ENCODE data around the gene BNC2.

BNC2 gene

DNA sequence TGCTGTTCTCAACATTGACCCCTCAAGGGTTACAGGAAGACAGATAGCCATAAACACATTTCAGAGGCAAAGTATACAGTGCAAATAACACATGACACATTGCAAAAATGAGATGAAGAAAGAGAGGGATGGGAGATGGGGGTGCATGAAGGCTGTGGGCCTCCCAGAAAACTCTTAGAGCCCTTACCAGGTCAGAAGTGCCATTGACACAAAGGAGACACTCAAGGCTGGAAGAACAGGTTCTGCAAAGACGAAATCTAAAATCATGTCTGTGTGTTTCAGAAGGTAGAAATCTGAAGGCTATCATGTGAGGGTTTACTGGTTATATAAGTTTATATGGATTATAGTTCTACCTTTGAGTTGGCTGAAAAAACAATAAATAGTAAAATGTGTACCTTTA, 318.8 kb downstream of the BNC2 start:
- TF ChIP-seq GABPA (IDR thresholded peaks at IDR 0.05; ENCODE audit: low read depth), result no peak
- TF ChIP-seq, protein P1, sequence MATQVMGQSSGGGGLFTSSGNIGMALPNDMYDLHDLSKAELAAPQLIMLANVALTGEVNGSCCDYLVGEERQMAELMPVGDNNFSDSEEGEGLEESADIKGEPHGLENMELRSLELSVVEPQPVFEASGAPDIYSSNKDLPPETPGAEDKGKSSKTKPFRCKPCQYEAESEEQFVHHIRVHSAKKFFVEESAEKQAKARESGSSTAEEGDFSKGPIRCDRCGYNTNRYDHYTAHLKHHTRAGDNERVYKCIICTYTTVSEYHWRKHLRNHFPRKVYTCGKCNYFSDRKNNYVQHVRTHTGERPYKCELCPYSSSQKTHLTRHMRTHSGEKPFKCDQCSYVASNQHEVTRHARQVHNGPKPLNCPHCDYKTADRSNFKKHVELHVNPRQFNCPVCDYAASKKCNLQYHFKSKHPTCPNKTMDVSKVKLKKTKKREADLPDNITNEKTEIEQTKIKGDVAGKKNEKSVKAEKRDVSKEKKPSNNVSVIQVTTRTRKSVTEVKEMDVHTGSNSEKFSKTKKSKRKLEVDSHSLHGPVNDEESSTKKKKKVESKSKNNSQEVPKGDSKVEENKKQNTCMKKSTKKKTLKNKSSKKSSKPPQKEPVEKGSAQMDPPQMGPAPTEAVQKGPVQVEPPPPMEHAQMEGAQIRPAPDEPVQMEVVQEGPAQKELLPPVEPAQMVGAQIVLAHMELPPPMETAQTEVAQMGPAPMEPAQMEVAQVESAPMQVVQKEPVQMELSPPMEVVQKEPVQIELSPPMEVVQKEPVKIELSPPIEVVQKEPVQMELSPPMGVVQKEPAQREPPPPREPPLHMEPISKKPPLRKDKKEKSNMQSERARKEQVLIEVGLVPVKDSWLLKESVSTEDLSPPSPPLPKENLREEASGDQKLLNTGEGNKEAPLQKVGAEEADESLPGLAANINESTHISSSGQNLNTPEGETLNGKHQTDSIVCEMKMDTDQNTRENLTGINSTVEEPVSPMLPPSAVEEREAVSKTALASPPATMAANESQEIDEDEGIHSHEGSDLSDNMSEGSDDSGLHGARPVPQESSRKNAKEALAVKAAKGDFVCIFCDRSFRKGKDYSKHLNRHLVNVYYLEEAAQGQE (IDR thresholded peaks at IDR 0.05; ENCODE audit: insufficient replicate concordance, low read depth), result no peak
- no peak for TF ChIP-seq SPI1 (IDR thresholded peaks at IDR 0.05; ENCODE audit: borderline replicate concordance, low read depth)
- TF ChIP-seq, protein P2, sequence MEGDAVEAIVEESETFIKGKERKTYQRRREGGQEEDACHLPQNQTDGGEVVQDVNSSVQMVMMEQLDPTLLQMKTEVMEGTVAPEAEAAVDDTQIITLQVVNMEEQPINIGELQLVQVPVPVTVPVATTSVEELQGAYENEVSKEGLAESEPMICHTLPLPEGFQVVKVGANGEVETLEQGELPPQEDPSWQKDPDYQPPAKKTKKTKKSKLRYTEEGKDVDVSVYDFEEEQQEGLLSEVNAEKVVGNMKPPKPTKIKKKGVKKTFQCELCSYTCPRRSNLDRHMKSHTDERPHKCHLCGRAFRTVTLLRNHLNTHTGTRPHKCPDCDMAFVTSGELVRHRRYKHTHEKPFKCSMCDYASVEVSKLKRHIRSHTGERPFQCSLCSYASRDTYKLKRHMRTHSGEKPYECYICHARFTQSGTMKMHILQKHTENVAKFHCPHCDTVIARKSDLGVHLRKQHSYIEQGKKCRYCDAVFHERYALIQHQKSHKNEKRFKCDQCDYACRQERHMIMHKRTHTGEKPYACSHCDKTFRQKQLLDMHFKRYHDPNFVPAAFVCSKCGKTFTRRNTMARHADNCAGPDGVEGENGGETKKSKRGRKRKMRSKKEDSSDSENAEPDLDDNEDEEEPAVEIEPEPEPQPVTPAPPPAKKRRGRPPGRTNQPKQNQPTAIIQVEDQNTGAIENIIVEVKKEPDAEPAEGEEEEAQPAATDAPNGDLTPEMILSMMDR (IDR thresholded peaks at IDR 0.05; ENCODE audit: insufficient read depth, low read length), result no peak
- TF ChIP-seq POLR2AphosphoS5 (IDR thresholded peaks at IDR 0.05; ENCODE audit: low read depth), result no peak
- Histone ChIP-seq H3K4me3 (replicated peaks; ENCODE audit: insufficient read depth, low read length) (no peak overlapping the region), H3K27me3 (ENCODE audit: insufficient read depth, poor library complexity, severe bottlenecking) (no peaks in the 10 kb centered on the region), H3K27ac (replicated peaks) (no peak overlapping the region)
- DNase-seq (ENCODE audit: low read depth in 1 of 2, low spot score in 1 of 2), result no peak

DNA sequence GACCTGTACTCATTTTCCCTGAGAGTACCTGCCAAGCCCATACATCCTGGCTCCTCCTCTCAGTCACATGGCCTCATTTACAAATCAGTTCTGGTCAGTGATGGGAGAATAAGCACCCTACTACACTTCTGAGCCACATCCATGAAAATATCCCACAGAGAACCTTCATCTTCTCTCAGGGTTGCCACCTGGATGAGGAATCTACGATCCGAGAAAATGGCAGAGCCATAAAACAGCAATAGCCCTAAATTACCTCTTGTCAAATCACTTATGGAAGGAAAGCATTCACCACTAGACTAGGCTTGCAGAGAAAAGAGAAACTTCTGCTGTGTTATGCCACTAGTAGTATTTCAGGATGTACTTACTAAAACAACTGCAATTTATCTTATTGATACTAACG, 324.8 kb downstream of the BNC2 start:
- Histone ChIP-seq H3K27me3 (ENCODE audit: insufficient read depth, poor library complexity, severe bottlenecking) (no peaks in the 10 kb centered on the region), H3K27ac (replicated peaks) (no peak overlapping the region), H3K4me3 (replicated peaks; ENCODE audit: insufficient read depth, low read length) (no peak overlapping the region)
- no peak for DNase-seq (ENCODE audit: low read depth in 1 of 2, low spot score in 1 of 2)
- TF ChIP-seq GABPA (IDR thresholded peaks at IDR 0.05; ENCODE audit: low read depth) (no peak), POLR2AphosphoS5 (IDR thresholded peaks at IDR 0.05; ENCODE audit: low read depth) (no peak), SPI1 (IDR thresholded peaks at IDR 0.05; ENCODE audit: borderline replicate concordance, low read depth) (no peak)
- TF ChIP-seq, protein P2 (IDR thresholded peaks at IDR 0.05; ENCODE audit: insufficient read depth, low read length), result no peak
- TF ChIP-seq, protein P1 (IDR thresholded peaks at IDR 0.05; ENCODE audit: insufficient replicate concordance, low read depth), result no peak

DNA sequence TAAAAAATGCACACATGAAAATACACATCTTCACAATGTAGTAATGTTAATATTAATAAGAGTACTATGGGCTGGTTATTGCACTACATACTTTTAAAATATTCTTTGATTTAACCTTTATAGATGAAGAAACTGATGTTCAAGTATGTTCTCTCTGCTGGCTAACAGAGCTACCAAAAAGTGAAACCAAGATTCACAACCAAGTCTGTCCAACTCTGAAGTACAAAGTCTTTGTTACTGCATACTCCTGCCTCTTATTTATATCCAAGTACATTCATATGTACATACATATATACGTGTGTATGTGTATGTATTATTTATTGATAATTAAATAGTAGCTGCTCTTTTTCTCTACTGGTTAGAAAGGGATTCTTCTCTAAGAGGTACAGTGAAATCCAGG, 325.6 kb downstream of the BNC2 start:
- no peak for DNase-seq (ENCODE audit: low read depth in 1 of 2, low spot score in 1 of 2)
- TF ChIP-seq, protein P1 (IDR thresholded peaks at IDR 0.05; ENCODE audit: insufficient replicate concordance, low read depth), result no peak
- H3K27ac ChIP-seq (replicated peaks), result no peak overlapping the region
- no peaks in the 10 kb centered on the region for H3K27me3 ChIP-seq (ENCODE audit: insufficient read depth, poor library complexity, severe bottlenecking)
- no peak overlapping the region for H3K4me3 ChIP-seq (replicated peaks; ENCODE audit: insufficient read depth, low read length)

DNA sequence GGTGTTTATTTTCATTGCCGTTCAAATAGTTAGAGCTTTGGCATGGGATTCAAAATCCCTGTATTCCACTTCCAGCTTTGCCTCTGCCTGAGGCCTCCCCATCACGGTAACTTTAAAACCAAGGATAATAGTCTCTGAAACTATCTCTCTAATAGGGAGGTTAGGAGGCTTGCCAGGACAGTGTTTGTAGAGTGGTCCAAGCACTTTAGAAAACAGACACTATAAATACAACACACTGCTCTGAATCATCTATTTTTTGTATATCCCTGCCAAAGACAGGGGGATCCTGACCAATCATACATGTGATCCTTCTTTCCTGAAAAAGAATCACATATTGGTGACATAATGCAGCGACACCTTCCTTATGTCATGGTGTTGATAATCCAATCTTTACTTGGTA, 326.8 kb downstream of the BNC2 start:
- no peak overlapping the region for H3K27ac ChIP-seq (replicated peaks)
- H3K27me3 ChIP-seq (ENCODE audit: insufficient read depth, poor library complexity, severe bottlenecking), result no peaks in the 10 kb centered on the region
- H3K4me3 ChIP-seq (replicated peaks; ENCODE audit: insufficient read depth, low read length), result no peak overlapping the region
- no peak for DNase-seq (ENCODE audit: low read depth in 1 of 2, low spot score in 1 of 2)
- TF ChIP-seq SPI1 (IDR thresholded peaks at IDR 0.05; ENCODE audit: borderline replicate concordance, low read depth), result no peak
- TF ChIP-seq, protein P1 (IDR thresholded peaks at IDR 0.05; ENCODE audit: insufficient replicate concordance, low read depth), result no peak
- no peak for TF ChIP-seq GABPA (IDR thresholded peaks at IDR 0.05; ENCODE audit: low read depth)
- TF ChIP-seq, protein P2 (IDR thresholded peaks at IDR 0.05; ENCODE audit: insufficient read depth, low read length), result no peak
- no peak for TF ChIP-seq POLR2AphosphoS5 (IDR thresholded peaks at IDR 0.05; ENCODE audit: low read depth)
